Breast epithelium (tissue), 4 donors: ENCODE data around the gene CPSF4. TPM values are rescaled to one million over a fixed set of nuclear protein-coding genes. Genes with fewer than 3 reads are reported as not detected.

ENCODE experiments used
- DNase-seq, 2 donors: peaks; one replicate each; pipeline ENCODE4 v3.0.0-alpha.2; 2019; ENCODE audit warnings: low spot score in 2 of 2
- H3K27ac ChIP-seq, 2 donors: fragments of 200-600 bp; sonication (generic) in 1 of 2; one replicate each; pipeline ENCODE4 v1.5.1; 2016 to 2019; ENCODE audit warnings: mild to moderate bottlenecking in 1 of 2
- H3K27me3 ChIP-seq, 2 donors: fragments of 200-600 bp; sonication (generic) in 1 of 2; one replicate each; pipeline versions ENCODE4 v1.5.1 to v1.6.0; 2017 to 2019; ENCODE audit warnings: control low read depth in 1 of 2, mild to moderate bottlenecking in 1 of 2
- H3K36me3 ChIP-seq: fragments of 200-600 bp; one replicate; pipeline ENCODE4 v1.5.1; 2019
- H3K4me1 ChIP-seq, 2 donors: fragments of 200-600 bp; sonication (generic); one replicate each; pipeline ENCODE4 v1.5.1; 2016 to 2019; ENCODE audit warnings: control low read depth in 1 of 2
- H3K4me3 ChIP-seq, 3 donors: fragments of 200-600 bp; sonication (generic); 1 replicate in 2 of 3; 2 replicates in 1 of 3; pipeline ENCODE4 v1.5.1; 2016 to 2019; ENCODE audit warnings: mild to moderate bottlenecking in 3 of 3, moderate library complexity in 2 of 3
- H3K9me3 ChIP-seq, 2 donors: fragments of 200-600 bp; sonication (generic) in 1 of 2; one replicate each; pipeline ENCODE4 v1.5.1; 2016 to 2019; ENCODE audit warnings: control low read depth in 1 of 2
- CTCF ChIP-seq, 3 donors: fragments of 450-650 bp; IDR thresholded peaks; one replicate each; pipeline ENCODE4 v1.5.1; 2016 to 2017; ENCODE audit warnings: antibody characterized with exemption in 3 of 3, mild to moderate bottlenecking in 3 of 3, moderate library complexity in 3 of 3
- POLR2A ChIP-seq: fragments of 450-650 bp; IDR thresholded peaks from one replicate; pipeline ENCODE4 v1.6.1; 2016; ENCODE audit warnings: antibody characterized with exemption, mild to moderate bottlenecking, moderate library complexity
- POLR2AphosphoS5 ChIP-seq, 3 donors: sonication (generic); formaldehyde crosslinking; IDR thresholded peaks; one replicate each; pipeline ENCODE4 v1.6.1; 2017; ENCODE audit warnings: antibody characterized with exemption in 3 of 3
- intact Hi-C: fragments of 100-400 bp; cut with DNase I; formaldehyde crosslinking; loops from one replicate; pipeline ENCODE4 v1.15.1; 2023; ENCODE audit warnings: low total_unique reads
- total RNA-seq, 3 donors: library from RNA; depleted of rRNA; stranded (reverse); fragments of >200 nt; gene quantifications; one replicate each; pipeline ENCODE4 v1.1.0, GENCODE V29; 2016

CPSF4 gene
- 10 to 100 TPM; 32.8 to 40.6 (median 32.9) TPM for total RNA-seq

GRCh38 chr7:99438573-99439480 is at the start of gene CPSF4, which contains the start of gene PTCD1:
CPSF4 (plus strand) TSS chr7:99438943; CDS start chr7:99439083, 140 bp downstream.
PTCD1 (minus strand) TSS chr7:99438798; CDS start chr7:99435242, 3,556 bp downstream.
- H3K36me3 ChIP-seq = no peaks in the 10 kb centered on the region
- peak; percentile 91 to 93 for DNase-seq
- TF ChIP-seq POLR2AphosphoS5 (IDR thresholded peaks at IDR 0.05) (peak; percentile 50 to 62 (median 50)), CTCF (IDR thresholded peaks at IDR 0.05) (no peak)
- H3K27ac ChIP-seq = peak within 1 kb of the TSS; percentile 86 to 88
- H3K4me1 ChIP-seq = peaks cover 3 to 13% of the 10 kb centered on the region in 2 donors
- H3K4me3 ChIP-seq = peak within 1 kb of the TSS; percentile 89 to 99 (median 98)
- no peaks in the 10 kb centered on the region for H3K27me3 ChIP-seq
- no peaks in the 10 kb centered on the region for H3K9me3 ChIP-seq
- intact Hi-C loops = no loop called here

- Histone ChIP-seq H3K27me3 (no peaks in the 10 kb centered on the region), H3K36me3 (no peaks in the 10 kb centered on the region), H3K27ac (no peak overlapping the region), H3K9me3 (no peaks in the 10 kb centered on the region), H3K4me3 (no peak overlapping the region), H3K4me1 (no peaks in the 10 kb centered on the region)
- TF ChIP-seq POLR2AphosphoS5 (IDR thresholded peaks at IDR 0.05) (no peak), CTCF (IDR thresholded peaks at IDR 0.05) (no peak), POLR2A (no peak)
- no peak for DNase-seq
- intact Hi-C loops = loop anchor here (10.0 kb wide), 1 partner anchor 375 kb away; no protein-coding TSS in a partner anchor
Measured at GRCh38 chr7:99389772-99390171, 49.0 kb upstream of the CPSF4 start.

- TF ChIP-seq POLR2AphosphoS5 (IDR thresholded peaks at IDR 0.05) (no peak), POLR2A (no peak), CTCF (IDR thresholded peaks at IDR 0.05) (no peak)
- no peak for DNase-seq
- Histone ChIP-seq H3K27ac (no peak overlapping the region), H3K4me1 (no peaks in the 10 kb centered on the region), H3K9me3 (no peaks in the 10 kb centered on the region), H3K36me3 (no peaks in the 10 kb centered on the region), H3K4me3 (no peak overlapping the region), H3K27me3 (no peaks in the 10 kb centered on the region)
- intact Hi-C loops = loop anchor here (10.0 kb wide), 1 partner anchor 374 kb away; no protein-coding TSS in a partner anchor
Measured at GRCh38 chr7:99390941-99391602, 47.7 kb upstream of the CPSF4 start.

GRCh38 chr7:99392046-99392445 is 46.7 kb upstream of the CPSF4 start:
- no peak for TF ChIP-seq CTCF (IDR thresholded peaks at IDR 0.05)
- no peak for TF ChIP-seq POLR2AphosphoS5 (IDR thresholded peaks at IDR 0.05)
- TF ChIP-seq POLR2A = no peak
- H3K4me1 ChIP-seq = no peaks in the 10 kb centered on the region
- intact Hi-C loops = loop anchor here (10.0 kb wide), 1 partner anchor 373 kb away; no protein-coding TSS in a partner anchor
- H3K9me3 ChIP-seq = no peaks in the 10 kb centered on the region
- peak overlapping the region; percentile 71 to 74 for H3K27ac ChIP-seq
- H3K4me3 ChIP-seq = peak overlapping the region; percentile 40 to 71 (median 69)
- no peak for DNase-seq
- no peaks in the 10 kb centered on the region for H3K27me3 ChIP-seq
- H3K36me3 ChIP-seq = no peaks in the 10 kb centered on the region
